GM15510 (cell line): ENCODE measurements around the gene MAN1A1.

Source experiments
- POLR2A ChIP-seq: IDR thresholded peaks from 3 replicates; pipeline ENCODE4 v1.6.1; 2011; ENCODE audit warnings: borderline replicate concordance; ENCODE audit not compliant: insufficient read length; ENCODE audit errors: extremely low read depth

The MAN1A1 gene

GRCh38 chr6:119170103-119170446 lies 179.5 kb downstream of the MAN1A1 start:
- no peak for TF ChIP-seq POLR2A

GRCh38 chr6:119166024-119166784 lies 183.4 kb downstream of the MAN1A1 start:
- no peak for TF ChIP-seq POLR2A

GRCh38 chr6:119163006-119163405 lies 186.6 kb downstream of the MAN1A1 start:
- no peak for TF ChIP-seq POLR2A

GRCh38 chr6:119162134-119162775 lies 187.3 kb downstream of the MAN1A1 start:
- TF ChIP-seq POLR2A: no peak

- TF ChIP-seq POLR2A: no peak
These were observed 188.1 kb downstream of the MAN1A1 start for GRCh38 chr6:119161438-119161837.

GRCh38 chr6:119160911-119161310 lies 188.7 kb downstream of the MAN1A1 start:
- no peak for TF ChIP-seq POLR2A

GRCh38 chr6:119158057-119158848 lies 191.3 kb downstream of the MAN1A1 start:
- no peak for TF ChIP-seq POLR2A

- no peak for TF ChIP-seq POLR2A
These were observed 192.1 kb downstream of the MAN1A1 start for GRCh38 chr6:119157506-119157815.

- no peak for TF ChIP-seq POLR2A
These were observed 192.6 kb downstream of the MAN1A1 start for GRCh38 chr6:119156757-119157505.

- TF ChIP-seq POLR2A: no peak
These were observed 197.4 kb downstream of the MAN1A1 start for GRCh38 chr6:119152187-119152586.

GRCh38 chr6:119148825-119149525 lies 200.6 kb downstream of the MAN1A1 start:
- no peak for TF ChIP-seq POLR2A

- TF ChIP-seq POLR2A: no peak
These were observed 201.3 kb downstream of the MAN1A1 start for GRCh38 chr6:119148098-119148824.

GRCh38 chr6:119147101-119148053 lies 202.2 kb downstream of the MAN1A1 start:
- TF ChIP-seq POLR2A: no peak
